GM21390 (cell line): ENCODE results near the gene RSRC2.
A peak's percentile ranks its signal among the peaks of the same experiment; 100 is the strongest.
"Not testable (repeated sequence)": the region's sequence is repeated elsewhere in the genome, so short reads cannot be mapped to it uniquely, and the experiment has no call there.

ENCODE experiments used
- ATAC-seq: cut with Tn5 transposase; IDR thresholded peaks from one replicate; pipeline ENCODE4 v1.9.1; 2021; ENCODE audit not compliant: unreplicated experiment

Gene RSRC2, protein sequence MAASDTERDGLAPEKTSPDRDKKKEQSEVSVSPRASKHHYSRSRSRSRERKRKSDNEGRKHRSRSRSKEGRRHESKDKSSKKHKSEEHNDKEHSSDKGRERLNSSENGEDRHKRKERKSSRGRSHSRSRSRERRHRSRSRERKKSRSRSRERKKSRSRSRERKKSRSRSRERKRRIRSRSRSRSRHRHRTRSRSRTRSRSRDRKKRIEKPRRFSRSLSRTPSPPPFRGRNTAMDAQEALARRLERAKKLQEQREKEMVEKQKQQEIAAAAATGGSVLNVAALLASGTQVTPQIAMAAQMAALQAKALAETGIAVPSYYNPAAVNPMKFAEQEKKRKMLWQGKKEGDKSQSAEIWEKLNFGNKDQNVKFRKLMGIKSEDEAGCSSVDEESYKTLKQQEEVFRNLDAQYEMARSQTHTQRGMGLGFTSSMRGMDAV

DNA sequence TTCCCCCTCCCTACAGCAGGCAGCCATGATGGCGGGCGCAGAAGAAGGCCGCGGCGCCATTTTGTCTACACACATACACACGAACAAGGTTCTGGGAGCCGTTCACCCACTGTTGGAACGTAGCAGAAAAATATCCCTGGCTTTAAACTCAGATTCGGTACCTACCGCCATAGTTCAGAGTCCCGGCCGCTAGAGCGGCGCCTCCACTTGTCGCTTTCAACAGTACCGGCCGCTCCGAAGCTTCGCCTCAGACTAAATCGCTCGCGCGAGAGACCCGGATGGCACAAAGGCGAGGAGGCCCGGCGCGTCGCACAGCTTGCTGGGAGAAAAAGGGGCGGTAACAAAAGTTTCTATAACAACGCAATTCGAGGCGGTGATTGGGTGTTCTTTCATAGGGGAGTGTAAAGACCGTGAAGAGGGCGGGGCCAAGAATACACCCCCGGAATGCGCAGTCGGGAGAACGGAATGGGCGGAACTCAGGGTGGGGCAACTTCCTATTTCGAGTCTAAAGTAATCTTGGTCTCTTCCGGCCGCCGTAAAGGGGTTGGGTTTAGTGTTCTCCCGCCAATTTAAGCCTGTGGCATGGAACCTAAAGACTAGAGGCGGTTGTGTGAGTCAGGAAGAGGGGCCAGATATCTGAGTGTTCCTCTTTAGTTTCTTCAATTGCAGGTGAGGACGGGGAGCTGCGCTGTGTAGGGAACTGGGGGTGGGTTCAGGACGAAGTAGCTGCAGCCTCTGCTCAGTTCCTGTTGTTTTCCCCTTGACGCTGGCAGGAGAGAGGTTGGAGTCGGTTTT is at the start of gene RSRC2, which contains the start of gene KNTC1:
Gene RSRC2, minus strand, starts transcription at position 254 of the 795 bp plus-strand sequence. Its CDS starts 83 bp downstream, at position 171.
Gene KNTC1, plus strand, starts transcription at position 567 of the 795 bp plus-strand sequence. CDS start 2,815 bp downstream, outside the sequence.
- peak; percentile 81 for ATAC-seq

DNA sequence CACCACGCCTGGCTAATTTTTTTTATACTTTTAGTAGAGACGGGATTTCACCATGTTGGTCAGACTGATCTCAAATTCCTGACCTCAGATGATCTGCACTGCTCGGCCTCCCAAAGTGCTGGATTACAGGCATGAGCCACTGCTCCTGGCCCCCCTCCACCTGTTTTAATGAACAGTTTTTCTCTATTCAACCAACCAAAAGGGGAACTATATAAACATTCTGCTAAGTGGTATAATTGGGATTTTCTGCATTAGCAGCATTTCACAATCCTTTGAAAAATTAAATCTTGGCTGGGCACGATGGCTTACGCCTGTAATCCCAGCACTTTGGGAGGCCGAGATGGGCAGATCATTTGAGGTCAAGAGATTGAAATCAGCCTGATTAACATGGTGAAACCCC is 45.1 kb upstream of the RSRC2 start:
- ATAC-seq, result no peak

DNA sequence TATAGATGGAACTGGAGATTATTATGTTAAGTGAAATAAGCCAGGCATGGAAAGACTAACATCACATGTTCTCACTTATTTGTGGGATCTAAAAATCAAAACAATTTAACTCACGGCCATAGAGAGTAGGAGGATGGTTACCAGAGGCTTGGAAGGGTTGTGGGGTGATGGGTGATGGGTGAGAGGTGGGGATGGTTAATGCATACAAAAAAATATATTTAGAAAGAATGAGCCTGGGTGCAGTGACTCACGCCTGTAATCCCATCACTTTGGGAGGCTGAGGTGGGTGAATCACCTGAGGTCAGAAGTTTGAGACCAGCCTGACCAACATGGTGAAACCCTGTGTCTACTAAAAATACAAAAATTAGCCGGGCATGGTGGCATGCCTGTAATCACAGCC is 43.3 kb upstream of the RSRC2 start:
- not testable (repeated sequence) for ATAC-seq

DNA sequence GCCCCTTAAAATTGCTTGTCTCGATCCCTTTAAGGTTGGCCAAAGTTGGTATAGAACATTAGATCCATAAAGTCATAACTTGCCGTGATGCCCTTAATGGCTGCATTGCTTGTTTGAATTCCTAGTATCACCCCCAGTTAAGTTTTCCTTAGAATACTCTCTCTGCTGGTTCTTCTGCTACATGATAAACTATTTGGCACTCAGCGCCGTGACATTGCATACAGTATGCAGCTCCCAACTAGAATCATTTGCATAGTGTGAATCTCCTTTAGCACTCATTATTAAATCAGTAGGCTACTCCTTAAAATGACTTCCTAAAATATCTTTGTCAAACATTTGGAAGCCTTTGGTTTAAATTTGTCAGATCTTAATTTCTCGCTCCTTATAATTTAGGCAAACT is 42.6 kb upstream of the RSRC2 start:
- no peak for ATAC-seq

DNA sequence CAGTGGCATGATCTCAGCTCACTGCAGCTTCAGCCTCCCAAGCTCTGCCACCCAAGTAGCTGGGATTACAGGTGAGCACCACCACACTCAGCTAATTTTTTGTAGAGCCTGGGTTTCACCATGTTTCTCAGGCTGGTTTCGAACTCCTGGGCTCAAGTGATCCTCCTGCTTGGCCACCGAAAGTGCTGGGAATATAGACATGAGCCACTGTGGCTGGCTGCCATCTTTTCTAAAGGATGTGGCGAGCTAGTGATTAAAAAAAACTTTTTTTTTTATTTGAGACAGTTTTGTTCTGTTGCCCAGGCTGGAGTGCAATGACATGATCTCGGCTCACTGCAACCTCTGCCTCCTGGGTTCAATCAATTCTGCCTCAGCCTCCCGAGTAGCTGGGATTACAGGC is 40.1 kb upstream of the RSRC2 start:
- not testable (repeated sequence) for ATAC-seq

DNA sequence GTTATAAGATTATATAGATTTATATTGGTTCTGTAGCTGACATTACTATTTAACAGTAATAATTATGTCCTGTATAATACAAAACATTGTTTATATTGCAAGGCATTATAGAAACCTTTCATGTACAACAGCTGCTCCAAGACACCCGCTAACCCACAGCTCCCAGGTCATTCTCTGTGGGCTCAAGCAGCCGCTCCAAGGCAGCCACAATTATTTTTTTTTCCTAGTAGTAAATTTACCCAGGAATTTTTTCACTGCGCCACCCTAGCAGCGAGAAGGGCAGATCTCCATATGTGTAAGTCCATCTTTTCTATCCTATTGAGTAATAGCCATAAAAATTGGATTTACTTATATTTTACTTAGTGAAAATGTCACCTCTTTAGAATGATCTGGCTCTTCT is 36.6 kb upstream of the RSRC2 start:
- no peak for ATAC-seq

DNA sequence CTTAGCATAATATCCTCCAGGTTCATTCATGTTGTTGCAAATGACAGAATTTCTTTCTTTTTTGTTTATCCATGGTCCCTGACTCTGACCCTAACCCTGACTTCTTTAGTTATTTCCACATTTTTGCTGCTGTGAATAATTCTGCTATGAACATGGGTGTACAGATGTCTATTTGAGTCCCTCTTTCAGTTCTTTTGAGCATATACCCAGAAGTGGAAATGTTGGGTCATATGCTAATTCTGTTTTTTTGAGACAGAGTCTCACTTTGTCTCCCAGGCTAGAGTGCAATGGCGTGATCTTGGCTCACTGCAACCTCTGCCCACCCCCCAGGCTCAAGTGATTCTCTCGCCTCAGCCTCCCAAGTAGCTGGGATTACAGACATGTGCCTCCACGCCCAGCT is 33.4 kb upstream of the RSRC2 start:
- no peak for ATAC-seq

DNA sequence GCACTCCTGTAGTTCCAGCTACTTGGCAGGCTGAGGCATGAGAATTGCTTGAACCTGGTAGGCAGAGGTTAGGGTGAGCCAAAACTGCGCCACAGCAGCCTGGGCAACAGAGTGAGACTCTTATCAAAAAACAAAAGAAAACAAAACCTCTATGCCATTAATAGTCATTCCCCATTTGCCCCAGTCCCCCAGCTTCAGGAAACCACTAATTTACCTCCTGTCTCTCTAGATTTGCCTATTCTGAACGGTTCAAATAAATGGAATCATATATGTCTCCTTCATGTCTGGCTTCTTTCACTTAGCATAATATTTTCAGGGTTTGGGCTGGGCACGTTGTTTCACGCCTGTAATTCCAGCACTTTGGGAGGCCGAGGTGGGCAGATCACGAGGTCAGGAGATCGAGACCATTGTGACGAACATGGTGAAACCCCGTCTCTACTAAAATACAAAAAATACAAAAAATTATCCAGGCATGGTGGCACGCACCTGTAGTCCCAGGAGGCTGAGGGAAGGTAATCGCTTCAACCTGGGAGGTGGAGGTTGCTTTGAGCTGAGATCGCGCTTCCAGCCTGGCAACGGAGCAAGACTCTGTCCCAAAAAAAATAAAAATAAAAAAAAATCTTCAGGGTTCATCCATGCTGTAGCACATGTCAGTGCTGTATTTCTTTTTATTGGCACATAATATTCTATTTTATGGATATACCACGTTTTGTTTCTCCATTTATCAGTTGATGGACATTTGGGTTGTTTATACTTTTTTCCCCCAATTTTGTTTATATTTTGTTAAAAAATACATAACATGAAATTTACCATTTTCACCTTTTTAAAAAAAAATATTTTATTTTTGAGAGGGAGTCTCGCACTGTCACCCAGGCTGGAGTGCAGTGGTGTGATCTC is 32.3 kb upstream of the RSRC2 start:
- ATAC-seq, result no peak

DNA sequence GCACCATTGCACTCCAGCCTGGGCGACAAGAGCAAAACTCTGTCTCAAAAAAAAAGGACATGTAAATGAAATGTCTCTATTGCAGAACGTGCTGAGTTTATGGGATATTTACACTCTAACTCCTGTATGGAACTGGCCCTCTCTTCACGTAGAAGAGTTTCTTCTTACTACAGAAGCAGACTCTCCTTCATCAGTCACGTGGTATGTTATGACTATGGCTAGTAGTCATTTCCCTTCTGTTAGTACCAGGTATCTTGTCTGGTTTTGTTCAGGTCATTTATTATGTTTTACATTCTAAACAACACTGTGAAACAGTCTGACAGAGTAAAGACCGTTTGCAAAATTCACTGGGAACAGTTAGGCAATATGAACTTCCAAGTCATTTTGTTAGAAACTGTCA is 20.6 kb upstream of the RSRC2 start:
- ATAC-seq, result no peak

DNA sequence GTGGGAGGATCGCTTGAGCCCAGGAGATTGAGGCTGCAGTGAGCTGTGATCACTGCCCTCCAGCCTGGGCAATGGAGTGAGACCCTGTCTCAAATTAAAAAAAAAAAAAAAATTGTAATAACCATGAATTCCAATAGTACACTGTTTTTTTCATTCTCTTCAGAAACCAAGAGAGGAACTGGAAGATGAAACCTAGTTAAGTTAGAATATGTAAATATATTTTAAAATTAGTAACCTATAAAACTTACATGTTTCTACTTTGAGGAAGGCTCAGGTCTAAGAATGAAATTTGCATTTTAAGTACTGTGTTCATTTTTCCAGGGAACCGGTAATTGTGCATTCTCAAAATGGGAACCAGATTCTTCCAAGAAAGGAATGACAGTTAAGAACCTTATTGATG is 19.1 kb upstream of the RSRC2 start:
- peak; percentile 75 for ATAC-seq

DNA sequence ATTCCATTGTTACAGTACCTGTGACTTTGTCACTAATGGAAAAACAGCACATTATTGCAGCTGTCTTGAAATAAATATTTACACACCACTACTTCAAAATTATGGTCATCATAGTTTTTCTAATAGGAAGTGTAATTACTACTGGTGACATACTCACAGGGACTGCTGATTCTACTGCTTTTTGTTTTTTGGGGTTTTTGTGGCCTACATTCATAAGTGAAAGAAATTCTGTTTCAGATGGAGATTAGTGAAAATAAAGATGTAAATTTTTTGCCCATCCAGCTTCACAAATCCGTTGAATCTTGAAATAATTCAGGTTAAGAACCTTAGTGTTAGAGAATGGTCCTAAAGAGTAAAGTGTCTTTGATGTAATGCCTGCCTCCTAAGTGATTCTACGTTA is 17.8 kb upstream of the RSRC2 start:
- ATAC-seq, result no peak

DNA sequence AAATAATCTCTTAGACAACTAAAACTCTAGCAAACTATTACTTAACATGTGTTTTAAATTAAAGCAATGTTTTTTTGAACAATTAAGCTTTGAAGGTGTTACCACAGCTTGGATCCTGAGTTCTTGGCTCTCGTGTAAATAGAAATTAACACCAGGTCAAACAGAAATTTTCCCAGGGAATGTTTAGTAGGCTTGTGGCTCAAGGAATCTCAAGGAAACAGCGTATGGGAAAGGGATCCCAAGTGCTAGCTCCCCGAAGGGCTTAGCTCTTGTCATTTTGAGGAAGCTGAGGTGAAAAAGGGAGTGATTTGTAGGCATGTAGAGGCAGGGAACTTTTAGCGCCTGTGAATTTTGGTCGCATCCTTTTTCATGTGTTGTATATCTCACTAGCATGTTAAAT is 11.8 kb upstream of the RSRC2 start:
- no peak for ATAC-seq

DNA sequence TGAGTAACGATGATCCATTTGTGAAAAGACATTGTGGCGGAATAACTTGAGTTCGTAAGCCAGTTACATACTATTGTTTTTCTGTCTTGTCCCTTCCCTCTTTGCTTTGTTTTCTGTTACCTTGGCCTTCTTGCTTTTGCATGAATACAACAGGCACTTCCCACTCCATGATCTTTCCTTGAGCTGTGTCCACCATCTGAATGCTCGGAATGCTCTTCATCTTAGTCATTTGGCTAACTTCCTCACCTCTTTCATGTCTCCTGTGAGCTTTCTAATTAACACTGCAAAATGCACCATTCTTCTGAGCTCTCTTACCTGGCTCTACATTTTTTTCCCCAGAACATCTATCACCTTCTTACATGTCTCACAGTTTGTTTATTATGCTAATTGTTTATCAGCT is 10.3 kb upstream of the RSRC2 start:
- ATAC-seq, result no peak

DNA sequence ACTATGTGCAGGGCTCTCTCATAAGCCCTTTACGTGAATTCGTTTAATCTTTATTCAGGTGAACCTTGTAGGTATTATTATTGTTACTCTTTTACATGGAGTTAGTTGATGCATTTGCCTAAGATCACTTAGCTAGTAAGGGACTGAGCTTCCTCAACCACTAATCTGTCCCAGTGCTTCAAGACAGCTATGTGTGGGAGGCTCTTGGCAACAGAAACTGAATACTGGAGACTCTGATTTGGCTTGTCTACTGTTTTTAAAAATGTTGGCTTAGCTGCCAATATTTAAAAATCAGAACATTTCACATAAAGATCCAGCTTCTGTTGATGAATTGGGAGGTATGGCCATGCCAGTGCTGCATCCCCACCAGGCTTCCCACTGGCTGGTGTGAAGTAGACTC is 7.1 kb upstream of the RSRC2 start:
- ATAC-seq, result no peak

DNA sequence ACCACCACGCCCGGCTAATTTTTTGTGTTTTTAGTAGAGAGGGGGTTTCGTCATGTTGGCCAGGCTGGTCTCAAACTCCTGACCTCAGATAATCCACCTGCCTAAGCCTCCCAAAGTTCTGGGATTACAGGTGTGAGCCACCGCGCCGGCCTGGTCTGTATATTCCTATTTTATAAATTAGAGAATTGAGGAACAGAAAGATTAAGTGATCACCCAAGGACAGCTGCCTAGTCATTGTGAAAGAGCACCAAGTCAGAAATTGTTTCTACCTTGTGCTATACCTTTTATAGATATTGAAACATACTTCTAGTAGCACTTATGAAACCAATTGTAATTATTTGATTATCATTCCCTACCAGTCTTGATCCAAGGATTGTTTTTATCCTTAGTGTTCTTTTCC is 2.3 kb upstream of the RSRC2 start:
- ATAC-seq, result no peak

DNA sequence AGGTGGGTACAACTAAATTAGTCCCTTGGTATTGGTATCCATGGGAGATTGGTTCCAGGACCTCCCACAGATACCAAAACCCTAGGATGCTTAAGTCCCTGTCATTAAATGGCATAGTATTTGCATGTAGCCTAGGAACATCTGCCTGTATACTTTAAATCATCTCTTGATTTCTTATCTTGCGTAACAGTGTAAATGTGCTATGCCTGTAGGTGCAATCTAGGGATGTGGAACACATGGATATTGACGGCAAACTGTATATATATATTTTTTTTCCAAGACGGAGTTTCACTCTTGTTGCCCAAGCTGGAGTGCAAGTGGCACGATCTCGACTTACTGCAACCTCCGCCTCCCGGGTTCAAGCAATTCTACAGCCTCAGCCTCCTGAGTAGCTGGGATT is 1.8 kb upstream of the RSRC2 start:
- ATAC-seq, result no peak

DNA sequence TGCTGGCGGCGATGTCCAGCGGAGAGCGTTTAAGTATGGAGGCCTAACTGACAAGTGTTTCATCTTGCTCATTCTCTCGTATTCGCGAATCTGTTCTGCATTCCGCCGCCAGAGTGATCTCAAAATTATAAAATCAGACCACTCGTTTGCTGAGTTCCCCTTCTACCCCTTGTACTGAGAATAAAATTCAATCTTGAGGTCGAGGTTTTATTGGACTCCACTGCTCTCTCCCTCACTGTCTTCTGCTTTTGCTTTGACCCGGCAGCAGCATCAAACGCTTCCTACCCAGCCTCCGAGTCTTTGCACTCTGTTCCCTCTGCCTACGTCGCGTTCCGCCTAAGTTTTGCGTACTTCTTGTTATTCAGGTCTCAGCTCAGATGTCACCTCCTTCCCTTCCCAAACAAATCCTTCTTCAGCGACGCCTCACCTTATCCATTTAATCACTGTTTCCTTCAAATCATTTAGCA is 775 bp upstream of the RSRC2 start:
- no peak for ATAC-seq

DNA sequence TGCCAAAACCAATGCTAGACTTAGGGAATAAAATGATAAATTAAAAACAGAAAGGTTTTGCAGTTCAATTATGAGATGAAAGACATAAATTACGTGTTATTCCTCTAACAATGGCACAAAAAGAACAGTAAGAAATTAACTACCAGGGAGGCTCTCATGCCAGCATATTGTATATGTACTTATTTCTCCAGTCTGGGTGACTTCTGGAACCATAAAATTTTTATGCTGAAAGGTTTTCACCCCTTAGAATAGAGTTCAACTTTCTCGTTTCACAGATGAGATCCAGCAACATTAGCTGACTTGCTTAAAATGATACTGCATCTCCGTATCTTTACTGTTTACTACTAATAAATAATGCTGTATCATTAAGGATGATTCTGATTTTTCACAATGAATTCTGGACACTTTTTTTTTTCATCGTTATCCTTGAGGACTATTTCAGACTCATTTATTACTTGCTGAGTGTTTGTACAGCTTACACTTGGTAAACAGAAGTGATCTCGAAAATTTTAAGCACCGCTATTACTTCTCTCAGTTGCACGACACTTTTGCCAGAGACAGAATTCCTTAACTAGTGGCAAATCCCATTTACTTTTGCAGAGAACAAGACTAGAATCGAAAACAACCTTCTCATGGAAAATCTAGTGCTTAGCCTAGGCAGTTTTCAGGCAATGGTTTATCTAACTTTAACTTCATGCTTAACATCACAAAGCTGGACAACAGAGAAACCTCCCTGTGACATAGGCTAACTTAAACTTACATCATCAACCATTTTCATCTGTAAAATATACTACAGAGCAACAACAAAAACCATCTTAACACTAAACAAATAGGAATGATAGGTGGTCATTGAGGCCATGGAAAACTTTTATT is 2.7 kb downstream of the RSRC2 start:
- no peak for ATAC-seq

DNA sequence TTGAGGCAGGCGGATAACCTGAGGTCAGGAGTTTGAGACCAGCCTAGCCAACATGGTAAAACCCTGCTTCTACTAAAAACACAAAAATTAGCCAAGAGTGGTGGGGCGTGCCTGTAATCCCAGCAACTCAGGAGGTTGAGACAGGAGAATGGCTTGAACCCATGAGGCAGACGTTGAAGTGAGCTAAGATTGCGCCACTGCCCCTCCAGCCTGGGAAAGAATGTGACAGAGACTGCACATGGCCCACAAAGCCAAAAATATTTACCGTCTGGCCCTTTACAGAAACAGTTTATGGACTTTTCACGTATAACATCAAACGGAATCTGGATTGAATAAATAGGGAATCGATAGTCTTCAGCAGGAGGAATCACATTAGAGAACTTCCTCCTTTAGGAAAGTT is 3.5 kb downstream of the RSRC2 start:
- ATAC-seq, result no peak

DNA sequence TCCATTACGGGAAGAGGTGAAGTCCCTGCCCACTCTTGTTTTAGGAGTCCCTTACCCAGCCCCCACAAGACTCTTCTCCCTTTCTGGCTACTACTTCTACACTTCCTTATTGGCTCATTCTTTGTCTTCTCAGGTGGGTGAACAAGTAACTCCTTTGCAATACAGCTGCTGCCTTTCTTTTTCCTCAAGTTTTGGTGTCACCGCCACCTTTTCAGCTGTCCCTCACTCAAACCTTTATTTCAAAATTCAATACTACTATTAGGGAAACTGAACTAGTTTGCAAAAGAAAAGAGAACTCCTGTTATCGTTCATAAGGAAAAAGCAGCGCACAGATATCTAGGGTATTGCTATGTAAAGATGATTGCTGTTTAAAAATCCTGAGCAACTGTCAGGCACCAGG is 6.1 kb downstream of the RSRC2 start:
- ATAC-seq, result no peak
